Measurements from ENCODE around the gene MKI67.

Gene MKI67

DNA sequence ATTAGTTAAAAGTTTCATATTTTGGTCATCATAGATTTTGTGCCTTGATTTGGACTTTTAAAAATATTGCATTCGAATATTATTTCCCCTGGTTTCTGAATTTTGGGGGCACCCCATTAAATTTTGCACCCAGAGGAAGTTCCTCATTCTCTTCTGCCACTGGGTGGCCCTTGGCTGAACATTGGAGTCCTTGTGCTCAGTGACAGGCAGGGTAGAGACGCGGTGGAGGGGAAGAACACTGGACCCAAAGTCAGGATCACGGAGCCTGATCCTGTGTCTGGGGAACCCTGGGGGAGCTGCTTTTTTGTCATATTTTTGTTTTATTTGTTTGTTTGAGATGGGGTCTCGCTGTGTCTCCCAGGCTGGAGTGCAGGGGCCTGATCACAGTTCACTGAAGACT lies 74.7 kb downstream of the MKI67 start:
- no peak overlapping the region for H3K4me3 ChIP-seq (ENCODE audit: low read depth, low read length)
- no peak for DNase-seq
- H3K27ac ChIP-seq: no peak overlapping the region
- H3K36me3 ChIP-seq (replicated peaks): peaks cover 34% of the 10 kb centered on the region
- in situ Hi-C loops (cut with HindIII; ENCODE audit: low pct_ligation_motif_present, low sequenced_read_pairs): no loop called here
- no peaks in the 10 kb centered on the region for H3K27me3 ChIP-seq (replicated peaks)
- TF ChIP-seq, protein P1, sequence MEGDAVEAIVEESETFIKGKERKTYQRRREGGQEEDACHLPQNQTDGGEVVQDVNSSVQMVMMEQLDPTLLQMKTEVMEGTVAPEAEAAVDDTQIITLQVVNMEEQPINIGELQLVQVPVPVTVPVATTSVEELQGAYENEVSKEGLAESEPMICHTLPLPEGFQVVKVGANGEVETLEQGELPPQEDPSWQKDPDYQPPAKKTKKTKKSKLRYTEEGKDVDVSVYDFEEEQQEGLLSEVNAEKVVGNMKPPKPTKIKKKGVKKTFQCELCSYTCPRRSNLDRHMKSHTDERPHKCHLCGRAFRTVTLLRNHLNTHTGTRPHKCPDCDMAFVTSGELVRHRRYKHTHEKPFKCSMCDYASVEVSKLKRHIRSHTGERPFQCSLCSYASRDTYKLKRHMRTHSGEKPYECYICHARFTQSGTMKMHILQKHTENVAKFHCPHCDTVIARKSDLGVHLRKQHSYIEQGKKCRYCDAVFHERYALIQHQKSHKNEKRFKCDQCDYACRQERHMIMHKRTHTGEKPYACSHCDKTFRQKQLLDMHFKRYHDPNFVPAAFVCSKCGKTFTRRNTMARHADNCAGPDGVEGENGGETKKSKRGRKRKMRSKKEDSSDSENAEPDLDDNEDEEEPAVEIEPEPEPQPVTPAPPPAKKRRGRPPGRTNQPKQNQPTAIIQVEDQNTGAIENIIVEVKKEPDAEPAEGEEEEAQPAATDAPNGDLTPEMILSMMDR (IDR thresholded peaks at IDR 0.05; ENCODE audit: low read depth, low read length, missing control alignments): no peak

DNA sequence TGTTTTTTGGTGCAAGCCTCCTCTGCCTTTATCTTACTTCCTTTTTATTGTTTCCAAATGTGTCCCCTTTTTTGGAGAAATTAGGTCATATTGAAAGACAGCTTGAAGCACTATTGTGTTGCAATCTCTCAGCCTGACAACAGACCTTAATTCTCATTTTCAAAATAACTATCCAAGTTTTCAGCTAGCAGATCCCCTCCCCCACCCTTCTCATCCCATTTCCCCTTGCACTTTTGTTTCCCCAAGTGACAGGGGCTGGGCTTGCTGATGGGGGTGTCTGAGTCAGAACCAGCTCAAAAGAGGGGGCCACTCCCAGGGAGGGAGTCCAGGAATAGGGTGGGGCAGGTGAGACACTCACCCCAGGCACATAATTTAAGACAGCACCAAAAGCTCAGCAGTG lies 75.3 kb downstream of the MKI67 start:
- Histone ChIP-seq H3K27ac (no peak overlapping the region), H3K36me3 (replicated peaks) (peaks cover 31% of the 10 kb centered on the region), H3K4me3 (ENCODE audit: low read depth, low read length) (no peak overlapping the region), H3K27me3 (replicated peaks) (no peaks in the 10 kb centered on the region)
- TF ChIP-seq, protein P1 (IDR thresholded peaks at IDR 0.05; ENCODE audit: low read depth, low read length, missing control alignments): no peak
- in situ Hi-C loops (cut with HindIII; ENCODE audit: low pct_ligation_motif_present, low sequenced_read_pairs): no loop called here
- DNase-seq: no peak

DNA sequence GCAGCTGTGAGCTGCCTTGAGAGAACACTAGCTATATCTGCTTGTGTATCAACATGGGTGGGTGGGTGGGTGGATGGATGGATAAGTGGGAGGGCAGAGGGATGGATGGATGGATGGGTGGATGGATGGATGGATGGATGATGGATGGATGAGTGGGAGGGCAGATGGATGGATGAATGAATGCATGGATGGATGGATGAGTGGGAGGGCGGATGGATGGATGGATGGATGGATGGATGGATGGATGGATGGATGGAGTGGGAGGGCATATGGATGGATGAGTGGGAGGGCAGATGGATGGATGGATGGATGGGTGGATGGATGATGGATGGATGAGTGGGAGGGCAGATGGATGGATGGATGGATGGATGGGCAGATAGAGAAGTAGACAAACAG lies 76.1 kb downstream of the MKI67 start:
- Histone ChIP-seq H3K36me3 (replicated peaks) (peaks cover 24% of the 10 kb centered on the region), H3K4me3 (ENCODE audit: low read depth, low read length) (no peak overlapping the region), H3K27ac (no peak overlapping the region), H3K27me3 (replicated peaks) (no peaks in the 10 kb centered on the region)
- TF ChIP-seq, protein P1 (IDR thresholded peaks at IDR 0.05; ENCODE audit: low read depth, low read length, missing control alignments): no peak
- DNase-seq: no peak
- in situ Hi-C loops (cut with HindIII; ENCODE audit: low pct_ligation_motif_present, low sequenced_read_pairs): no loop called here

DNA sequence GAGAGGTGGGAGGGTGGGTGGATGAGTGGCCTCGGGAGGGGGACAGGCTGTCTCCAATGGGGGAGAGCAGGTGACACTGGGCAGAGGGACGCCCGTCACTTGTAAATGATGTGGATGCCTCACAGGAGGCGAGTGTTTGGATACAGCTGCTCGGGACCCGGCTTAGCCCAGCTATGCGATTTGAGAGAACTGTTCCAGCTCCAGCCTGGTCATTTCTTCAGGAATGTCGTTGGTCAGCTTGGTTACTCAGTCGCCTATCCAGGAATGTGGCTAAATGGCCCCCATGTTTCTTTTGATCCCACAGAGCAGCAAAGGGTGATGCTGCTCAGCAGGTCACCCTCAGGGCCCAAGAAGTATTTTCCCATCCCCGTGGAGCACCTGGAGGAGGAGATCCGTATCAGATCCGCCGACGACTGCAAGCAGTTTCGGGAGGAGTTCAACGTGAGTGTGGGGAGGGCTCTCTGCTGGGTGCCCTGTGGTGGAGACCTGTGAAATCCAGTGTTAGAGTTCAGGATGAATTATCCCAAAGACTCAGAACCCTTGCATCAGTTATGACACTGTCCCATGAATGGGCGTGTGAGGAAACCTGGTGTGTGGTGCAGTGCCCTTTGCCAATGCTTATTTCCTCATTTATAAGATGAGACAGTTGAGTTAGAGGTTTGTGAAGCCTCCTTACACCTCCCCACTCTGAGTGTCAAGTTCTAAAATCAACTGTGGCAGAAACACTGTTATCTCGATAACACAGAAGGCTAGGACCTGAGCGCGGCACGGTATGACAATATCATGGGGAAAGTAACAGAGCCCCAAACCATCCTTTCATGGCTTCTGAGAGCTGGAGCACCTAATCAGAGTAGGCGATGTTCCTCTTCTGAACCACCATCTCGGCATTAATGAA lies 76.8 kb downstream of the MKI67 start:
- Histone ChIP-seq H3K36me3 (replicated peaks) (peaks cover 24% of the 10 kb centered on the region), H3K27ac (no peak overlapping the region), H3K27me3 (replicated peaks) (no peaks in the 10 kb centered on the region), H3K4me3 (ENCODE audit: low read depth, low read length) (no peak overlapping the region)
- in situ Hi-C loops (cut with HindIII; ENCODE audit: low pct_ligation_motif_present, low sequenced_read_pairs): no loop called here
- TF ChIP-seq, protein P1 (IDR thresholded peaks at IDR 0.05; ENCODE audit: low read depth, low read length, missing control alignments): no peak
- DNase-seq: no peak

DNA sequence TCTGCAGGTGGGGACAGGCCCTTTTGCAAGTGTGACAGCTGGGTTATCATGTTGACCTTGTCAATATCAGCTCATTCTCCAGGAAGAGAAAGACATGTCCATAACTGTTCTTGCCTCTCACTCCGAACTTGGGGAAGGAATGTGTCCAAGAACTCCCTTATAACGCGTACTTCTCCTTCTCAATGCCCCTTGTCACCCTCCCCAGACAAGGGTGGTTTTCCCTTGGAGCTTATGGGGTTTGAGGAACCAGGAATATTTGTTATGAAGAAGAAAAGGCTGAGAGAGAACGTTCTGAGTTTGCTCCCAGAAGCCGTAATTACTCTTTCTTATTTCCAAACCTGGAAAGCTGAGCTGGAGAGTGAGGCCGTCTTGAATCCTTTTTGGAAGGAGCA lies 77.4 kb downstream of the MKI67 start:
- no peak overlapping the region for H3K4me3 ChIP-seq (ENCODE audit: low read depth, low read length)
- in situ Hi-C loops (cut with HindIII; ENCODE audit: low pct_ligation_motif_present, low sequenced_read_pairs): no loop called here
- no peaks in the 10 kb centered on the region for H3K27me3 ChIP-seq (replicated peaks)
- no peak overlapping the region for H3K27ac ChIP-seq
- H3K36me3 ChIP-seq (replicated peaks): peaks cover 24% of the 10 kb centered on the region
- DNase-seq: no peak
- TF ChIP-seq, protein P1 (IDR thresholded peaks at IDR 0.05; ENCODE audit: low read depth, low read length, missing control alignments): no peak
